GM15510 (cell line): ENCODE measurements around the gene ACKR3.
A peak's percentile ranks its signal among the peaks of the same experiment; 100 is the strongest.

Experiments used
- POLR2A ChIP-seq: IDR thresholded peaks from 3 replicates; pipeline ENCODE4 v1.6.1; 2011; ENCODE audit warnings: borderline replicate concordance; ENCODE audit not compliant: insufficient read length; ENCODE audit errors: extremely low read depth

Gene ACKR3

DNA sequence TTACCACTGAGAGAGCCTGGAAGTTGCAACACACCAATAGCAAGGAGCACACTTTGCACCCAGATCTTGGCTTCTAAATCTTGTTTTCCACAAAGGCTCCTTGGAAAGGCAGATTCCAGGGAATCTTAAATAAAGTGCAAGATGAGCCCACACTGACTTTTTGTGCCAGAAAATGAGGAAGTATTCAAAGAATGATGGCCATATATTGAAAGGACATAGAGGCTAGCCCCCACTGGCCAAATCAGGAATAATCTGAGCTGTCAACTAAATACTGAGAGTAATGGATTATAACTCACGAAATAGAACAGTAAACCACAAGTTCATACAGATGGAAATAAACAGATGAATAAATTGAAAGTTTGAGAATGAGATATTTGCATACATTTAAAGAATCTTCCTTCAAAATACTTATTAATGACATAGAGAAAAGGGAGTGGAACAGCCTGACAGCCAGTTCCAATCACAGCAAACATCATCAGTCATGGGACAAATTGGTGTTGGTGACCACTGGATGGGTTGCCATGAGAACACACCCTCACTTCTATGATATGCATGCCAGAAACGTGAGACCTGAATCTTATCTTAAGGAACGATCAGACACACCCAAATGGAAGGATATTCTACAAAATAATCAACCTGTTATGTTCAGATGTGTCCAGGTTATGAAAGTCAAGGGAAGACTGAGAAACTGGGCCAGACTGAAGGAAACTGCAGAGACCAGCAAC, 12.2 kb upstream of the ACKR3 start:
- TF ChIP-seq POLR2A: no peak

DNA sequence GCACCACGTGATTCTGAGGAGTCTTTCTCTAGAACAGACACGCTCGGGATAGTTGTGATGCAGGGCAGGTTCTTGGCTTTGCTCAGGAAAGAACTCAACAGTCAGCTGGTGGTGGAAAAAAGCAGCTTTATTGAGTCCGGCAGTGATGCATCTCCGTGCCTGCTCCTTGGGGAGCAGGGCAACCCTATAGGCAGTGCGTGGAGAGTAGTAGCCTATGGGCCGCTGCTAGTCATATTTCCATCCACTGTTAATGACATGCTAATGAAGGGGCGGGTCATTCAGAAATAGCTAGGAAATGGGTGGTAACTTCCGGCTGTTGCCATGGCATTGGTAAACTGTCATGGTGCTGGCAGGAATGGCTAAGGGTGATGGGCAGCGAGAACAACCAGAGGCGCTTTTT, 11.6 kb upstream of the ACKR3 start:
- TF ChIP-seq POLR2A: no peak

DNA sequence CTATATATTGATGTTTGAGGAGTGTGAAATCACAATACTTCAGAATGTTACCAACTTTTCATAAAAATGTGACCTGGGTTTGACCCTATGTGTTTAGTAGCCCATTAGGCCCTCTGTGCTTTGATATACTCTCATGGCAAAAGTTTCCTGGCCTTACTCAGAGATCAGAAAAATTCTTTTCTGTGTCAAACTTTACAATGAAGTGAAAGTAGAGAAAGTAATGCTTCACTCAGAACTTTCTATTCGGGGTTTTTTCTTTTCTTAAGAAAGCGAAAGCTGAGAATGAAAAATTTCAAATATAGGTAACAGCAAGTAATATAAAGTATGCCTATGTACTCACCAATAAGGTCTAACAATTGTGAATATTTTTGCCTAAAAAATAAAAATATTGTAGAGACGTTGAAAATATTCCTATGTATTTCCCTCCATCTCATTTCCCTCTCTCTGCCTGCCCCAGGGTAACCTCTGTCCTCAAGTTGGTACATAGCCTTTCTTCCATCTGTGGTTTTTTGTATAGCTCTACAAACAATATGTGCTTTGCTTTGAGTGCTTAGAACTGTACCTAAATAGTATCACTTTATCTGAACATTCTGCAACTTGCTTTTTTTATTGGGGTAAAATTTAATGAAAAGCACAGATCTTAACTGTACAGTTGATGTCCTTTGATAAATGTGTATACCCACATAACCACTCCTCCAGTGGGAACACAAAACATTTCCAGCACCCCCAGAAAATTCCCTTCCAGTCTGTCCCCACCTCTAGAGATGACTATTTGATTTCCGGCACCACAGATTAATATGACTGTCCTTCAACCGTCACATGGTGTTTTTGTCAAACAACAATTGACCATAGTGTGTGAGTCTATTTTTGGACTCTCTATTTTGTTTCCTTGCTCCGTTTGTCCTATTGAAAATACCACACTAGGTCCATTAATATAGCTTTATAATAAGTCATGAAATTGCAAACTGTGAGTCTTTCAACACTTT, 10.3 kb upstream of the ACKR3 start:
- TF ChIP-seq POLR2A: no peak

DNA sequence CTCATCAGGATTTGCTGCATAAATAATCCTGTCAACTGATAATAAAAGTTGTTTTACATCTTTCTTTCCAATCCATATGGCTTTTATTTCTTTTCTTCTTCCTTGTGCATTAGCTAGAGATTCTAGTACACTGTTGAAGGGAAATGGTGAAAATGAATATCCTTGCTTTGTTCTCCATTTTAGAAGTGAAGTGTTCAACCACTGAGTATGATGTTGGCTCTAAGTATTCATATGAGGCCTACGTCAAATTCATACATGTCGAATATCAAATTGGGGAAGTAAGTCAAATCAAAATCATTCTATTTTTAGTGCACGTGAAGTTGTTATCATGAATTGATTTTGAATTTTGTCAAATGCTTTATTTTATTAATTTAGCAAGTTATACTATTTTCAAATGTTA, 7.8 kb upstream of the ACKR3 start:
- TF ChIP-seq POLR2A: no peak

DNA sequence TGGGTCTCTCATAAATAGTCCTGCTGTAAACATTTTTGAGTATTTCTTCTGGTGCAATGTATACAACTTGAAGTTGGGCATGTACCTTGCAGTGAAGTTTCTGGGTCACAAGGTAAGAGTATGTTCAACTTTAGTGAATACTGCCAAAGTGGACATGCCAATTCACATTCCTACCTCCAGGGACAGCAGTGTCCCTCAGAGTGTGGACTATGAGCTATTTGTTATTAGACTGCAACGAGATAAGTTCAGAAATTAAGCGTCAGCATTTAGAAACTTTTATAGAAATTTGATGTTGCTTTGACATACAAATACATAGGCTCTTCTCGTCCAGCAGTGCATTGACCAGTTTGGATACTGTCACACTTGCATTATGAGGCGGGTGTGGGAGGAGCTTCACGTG, 7.2 kb upstream of the ACKR3 start:
- no peak for TF ChIP-seq POLR2A

DNA sequence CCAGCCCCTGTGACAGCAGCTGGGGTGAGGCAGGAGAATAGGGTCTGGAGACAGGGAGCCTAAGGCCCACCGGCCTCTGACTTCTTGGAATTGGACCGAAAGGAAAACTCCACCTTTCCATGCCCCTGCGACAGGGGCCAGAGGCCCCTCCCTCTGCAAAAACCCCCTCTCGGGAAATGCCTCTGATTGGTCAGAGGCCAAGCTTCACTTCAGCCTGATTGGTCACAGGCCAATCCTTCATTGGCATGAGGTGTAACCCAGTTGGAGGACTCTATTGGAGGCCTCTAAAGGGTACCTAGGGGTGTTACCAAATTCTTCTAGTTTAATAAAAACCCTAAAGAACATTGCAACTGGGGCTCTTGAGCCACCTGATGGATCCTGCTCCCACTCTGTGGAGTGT, 5.7 kb upstream of the ACKR3 start:
- TF ChIP-seq POLR2A: no peak

DNA sequence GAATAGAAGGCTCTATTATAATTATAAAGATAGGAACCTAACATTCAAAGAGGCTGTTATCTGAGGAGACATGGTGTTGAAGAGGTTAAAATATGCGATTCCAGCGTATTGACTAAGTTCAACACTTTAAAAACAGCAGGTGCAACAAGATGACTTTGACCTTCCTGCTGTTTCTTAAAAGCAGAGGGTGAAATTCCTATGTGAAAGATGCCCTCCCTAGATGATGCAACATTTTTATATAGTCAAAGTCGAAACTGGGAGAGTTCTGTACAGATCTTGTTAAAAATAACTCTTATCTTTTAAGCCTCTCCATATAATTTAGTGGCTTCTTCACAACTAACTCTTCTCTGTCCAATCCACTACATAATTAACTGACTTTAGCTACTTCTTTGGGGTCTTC, 4.4 kb upstream of the ACKR3 start:
- no peak for TF ChIP-seq POLR2A

DNA sequence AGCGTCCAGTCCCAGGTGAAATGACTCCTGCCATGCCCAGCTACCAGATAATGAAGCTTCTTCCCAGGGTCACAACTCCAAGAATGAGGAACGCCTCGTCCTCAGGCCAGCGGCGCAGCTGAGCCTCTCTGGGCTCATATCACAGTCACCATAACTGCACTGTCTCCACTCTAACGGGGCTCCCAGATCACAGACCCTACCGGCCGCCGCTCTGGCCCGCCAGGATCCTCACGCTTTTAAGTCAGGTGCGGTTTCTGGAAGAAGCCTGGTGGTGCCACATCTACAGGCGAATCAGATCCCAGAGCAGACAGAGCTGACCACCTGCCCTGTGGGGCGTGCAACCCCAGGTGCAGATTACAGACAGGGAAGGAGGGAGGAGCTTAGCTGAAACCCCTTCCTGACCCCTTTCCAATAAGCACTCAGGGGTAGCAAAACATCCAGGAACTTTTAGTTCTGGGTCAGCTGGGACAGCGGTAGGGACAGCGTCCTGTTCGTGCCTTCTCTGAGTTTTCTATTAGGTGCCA, 3.7 kb upstream of the ACKR3 start:
- TF ChIP-seq POLR2A: no peak

DNA sequence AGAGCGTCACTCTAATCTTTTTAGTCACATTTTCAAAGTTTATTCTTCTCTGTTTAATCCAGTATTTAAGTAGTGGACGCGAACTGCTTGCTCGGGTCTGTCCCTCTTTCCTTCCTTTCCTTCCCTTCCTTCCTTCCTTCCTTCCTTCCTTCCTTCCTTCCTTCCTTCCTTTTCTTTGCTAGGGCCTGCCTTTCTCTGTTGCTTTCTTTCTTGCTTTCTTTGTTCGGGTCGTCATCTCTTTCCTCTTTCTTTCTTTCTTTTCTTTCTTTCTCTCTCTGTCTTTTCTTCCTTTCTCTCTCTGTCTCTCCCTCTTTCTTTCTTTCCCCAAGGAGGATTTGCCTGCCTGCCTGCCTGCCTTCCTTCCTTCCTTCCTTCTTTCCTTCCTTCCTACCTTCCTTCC, 3.0 kb upstream of the ACKR3 start:
- no peak for TF ChIP-seq POLR2A

DNA sequence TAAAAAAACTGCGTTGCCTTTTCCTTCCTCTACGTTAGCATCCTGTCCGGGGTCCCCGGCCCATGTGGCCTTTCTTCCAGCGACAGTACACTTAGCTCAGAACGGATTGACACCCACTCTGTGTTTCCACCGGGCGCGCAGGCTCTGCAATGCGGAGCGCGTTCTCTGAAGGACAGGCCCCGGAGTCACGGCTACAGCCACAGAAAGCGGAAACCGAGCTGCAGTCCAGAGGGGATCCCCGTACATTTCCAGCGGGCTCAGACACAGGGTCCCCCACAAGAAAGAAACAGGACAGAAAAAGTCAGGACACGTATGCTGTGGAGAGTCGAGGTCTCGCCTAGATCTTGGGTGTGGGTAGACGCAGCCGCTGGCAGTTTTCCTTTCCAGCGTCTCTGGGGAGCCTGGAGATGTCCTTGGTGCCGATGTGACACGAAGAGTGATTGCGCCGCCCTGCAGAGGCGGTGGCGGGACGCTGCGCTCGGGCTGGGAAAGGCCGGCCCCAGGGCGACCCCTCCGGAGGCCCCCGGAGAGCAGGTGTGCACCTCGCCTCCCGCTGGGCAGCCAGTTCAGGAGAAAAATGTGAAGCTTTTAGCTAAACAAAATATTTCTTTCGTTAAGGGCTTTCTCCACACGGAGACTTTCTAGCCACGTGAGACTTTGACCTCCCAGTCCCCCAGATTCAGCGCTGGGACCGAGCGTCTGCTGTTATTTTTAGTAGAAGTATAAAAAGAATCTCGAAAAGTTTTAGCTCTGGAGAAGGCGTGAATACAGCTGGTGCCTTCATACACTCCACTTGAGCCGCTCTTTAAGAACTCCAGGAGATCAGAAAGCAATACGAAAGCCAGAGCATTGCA, 1.3 kb upstream of the ACKR3 start:
- peak; percentile 11 for TF ChIP-seq POLR2A

DNA sequence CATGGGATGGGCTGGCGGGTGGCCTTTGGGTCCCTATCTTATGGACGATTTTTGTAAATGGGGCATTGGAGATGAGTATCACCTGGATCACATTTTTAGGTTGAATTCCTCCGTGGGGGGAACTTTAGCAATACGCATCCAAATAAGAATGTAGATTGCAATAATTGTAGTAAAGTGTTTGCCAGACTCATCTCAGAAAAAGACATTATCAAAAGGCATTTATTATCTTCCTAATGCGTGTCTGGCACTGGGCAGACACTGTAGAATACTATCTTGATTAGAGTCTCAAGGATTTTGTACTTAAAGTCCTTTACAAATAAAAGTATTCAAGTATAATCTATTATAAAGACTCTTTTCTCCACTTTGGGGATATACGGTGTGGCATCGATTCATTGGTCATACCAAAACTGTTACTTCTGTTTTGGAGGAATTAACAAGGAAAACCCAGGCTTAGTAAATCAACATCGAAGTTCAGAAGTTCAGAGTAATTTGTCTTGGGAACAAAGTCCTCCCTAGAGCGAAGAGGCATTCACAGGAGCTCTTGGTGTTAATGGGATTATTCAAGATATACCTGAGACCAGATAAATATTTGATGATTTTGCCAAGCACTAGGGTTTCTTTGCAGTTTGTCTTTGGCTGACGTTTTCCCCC, 578 bp upstream of the ACKR3 start:
- no peak for TF ChIP-seq POLR2A

DNA sequence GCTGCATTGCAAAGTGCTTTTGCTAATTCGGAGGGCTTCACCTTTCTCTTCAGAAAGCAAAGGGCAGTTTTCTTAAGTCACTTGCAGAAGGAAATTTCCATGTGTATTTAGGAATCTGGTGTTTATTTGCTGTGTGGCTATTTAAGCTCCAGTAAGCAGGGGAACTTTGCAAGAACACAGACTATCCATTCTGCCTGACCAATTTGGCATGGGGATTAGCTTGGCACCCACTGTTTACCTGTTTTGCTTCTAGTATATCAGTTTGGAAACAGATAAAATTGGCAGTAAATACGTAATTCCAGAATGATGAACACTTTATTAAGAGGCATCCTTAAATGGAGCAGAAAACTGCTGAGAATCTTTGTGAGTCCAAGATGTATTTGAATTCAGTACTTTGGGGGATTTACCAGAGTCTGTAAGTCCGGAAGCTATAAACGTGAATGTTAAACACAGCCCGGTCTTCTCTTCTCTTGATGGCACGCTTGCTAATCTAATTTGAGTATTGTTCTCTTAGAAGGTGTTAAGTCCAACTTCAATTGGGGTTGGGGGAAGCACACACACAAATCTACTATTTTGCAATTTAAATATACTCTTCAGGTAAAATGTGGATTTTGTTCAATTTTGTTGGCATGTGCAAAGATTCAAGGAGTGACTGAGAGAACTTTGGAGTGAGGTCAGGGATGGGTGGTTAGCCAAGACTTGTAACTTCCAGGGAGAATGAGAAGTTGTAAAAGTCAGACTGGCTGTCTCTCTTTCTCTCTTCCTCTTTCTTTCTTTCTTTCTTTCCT, 650 bp downstream of the ACKR3 start:
- TF ChIP-seq POLR2A: no peak

DNA sequence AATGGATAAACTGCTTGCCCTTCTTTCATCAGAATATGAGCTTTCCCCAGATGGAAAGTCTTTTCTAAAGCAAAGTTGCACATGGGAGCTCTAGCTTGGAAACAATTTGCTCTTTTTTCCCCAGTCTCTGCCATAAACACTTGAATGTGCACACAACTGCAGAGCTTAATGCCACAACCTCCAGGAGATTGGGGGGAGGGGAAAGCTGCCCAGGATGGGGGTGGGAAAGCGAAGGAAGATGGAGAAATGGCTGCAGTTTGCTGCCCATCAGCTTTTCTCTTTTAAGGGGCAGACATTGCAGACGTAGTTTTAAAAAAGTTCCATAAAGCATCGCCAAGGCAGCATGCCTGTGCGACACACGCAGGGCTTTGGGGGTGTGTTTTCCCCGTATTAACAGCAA, 1.5 kb downstream of the ACKR3 start:
- TF ChIP-seq POLR2A: no peak
